ENCODE data around the gene FLNA.
"Not testable (repeated sequence)": the region's sequence is repeated elsewhere in the genome, so short reads cannot be mapped to it uniquely, and the experiment has no call there.

Gene FLNA

DNA sequence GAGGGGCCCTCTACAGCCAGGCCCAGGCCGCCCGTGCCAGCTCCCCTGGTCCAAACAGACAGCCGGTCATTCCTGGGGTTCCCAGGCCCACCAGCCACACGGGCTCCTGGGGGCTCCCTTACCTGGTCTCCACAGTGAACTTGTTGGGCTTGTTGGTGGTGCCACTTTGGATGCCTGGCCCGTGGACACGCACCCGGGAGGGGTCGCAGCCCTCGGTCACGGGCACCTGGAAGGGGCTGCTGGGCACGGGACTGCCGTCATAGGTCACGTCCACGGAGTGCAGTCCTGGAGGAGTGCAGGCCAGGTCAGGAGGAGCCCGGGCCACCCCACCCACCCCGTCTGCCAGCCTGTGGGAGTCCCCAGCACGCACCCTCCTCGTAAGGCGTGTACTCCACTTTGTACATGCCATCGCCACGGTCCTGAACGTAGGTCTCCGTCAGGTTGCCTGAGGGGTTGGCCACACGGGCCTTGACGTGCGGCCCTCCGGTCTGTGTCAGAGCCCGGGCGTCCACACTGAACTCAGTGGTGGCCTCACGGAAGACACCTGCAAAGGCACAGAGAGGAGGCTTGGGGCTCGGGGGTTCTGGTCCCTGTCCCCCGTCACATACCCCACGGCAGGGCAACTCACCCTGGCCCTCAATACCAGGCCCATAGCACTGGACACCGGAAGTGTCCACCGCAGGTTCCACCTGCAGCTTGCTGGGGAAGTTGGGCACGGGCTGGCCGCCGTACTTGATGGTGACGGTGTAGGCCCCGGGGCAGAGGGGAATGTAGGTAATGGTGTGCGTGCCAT lies 14.9 kb downstream of the FLNA start:
- DNase-seq (ENCODE audit: low spot score), result no peak

DNA sequence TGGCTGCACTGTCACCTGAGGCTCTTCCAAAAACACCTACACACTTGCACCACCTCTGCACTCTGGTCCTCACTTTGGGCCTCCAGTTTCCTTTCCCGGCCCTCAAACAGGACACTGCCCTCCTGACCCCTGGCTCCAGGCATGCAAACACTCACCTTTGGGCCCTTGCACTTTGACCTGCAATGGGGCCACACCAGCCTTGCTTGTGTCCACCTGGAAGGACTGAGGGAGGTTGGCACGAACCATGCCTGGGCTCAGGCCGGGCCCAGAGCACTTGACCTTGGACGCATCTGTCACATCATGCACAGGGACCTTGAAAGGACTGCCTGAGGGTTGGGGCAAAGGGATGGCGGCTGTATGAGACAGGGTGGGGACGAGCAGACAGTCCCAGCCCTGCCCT lies 15.6 kb downstream of the FLNA start:
- no peak for DNase-seq (ENCODE audit: low spot score)

DNA sequence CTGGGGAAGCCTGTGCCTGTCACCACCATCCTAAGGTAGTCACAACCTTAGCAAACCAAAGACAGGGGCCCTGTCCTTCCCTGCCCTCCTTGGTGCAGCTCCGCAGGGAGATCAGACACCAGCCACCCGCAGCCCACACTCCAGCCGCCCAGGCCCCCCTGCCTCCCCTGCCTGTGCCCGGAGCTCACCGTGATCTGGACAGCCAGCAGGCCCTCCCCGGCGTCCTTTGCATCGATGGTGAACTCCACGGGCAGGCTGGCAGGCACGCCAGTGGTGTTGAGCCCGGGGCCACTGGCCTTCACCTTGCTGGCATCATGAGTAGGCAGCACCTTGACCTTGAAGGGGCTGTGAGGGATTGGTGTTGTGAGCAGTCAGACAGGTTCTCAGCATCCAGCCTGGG lies 16.4 kb downstream of the FLNA start:
- no peak for DNase-seq (ENCODE audit: low spot score)

DNA sequence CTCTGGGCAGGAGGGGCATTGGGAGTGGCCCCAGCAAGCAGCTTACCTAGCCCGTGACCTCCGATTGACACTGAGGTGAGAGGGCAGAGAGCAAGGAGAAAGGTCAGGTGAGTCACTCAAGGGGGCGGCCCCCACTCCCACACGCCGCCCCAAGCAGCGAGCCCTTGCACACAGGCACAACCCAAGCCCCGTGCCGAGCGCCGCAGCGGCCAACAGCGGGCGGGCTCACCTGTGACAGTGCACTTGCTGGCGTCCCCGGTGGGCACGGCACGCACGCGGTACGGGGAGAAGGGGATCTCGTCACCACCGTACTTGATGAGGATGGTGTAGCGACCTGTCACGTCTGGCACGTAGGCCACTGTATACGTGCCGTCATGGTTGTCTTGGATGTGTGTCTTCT lies 17.2 kb downstream of the FLNA start:
- no peak for DNase-seq (ENCODE audit: low spot score)

DNA sequence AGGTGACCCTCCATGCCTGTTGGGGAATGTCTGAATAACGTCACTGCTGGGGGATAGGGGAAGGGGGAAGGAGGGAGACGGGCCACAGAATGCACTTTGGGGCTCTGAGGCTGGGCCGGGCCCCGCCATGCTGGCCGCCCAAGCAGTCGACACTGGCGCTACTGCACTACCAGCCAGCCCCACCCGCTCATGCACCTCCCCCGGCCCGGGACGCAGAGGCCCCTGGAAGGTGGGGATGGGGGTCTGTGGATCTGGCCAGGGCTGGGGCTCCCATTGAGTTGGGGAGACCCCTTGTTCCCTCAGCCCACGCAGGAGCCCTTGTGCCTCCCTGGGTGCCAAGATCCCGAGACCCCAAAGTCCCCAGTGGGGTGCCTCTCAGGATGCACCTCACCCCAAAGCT lies 17.8 kb downstream of the FLNA start:
- DNase-seq (ENCODE audit: low spot score), result no peak

DNA sequence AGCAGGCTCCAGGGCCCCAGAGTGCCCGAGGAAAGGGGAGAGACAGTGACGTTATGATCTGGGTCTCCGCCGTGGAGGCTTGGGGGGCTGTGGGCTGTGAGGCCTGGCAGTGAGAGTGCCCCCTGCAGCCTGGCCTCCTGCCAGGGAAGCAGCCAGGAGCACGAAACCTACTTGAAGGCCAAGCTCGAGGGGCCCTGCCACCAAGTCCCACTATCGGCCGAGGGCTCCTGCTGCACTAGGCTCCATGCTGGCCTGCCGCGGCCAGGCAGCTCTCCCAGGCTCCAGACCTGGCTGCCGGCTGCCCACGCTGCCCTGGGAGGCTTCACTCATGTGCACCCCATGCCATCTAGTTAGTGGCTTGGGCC lies 18.7 kb downstream of the FLNA start:
- DNase-seq (ENCODE audit: low spot score), result no peak

DNA sequence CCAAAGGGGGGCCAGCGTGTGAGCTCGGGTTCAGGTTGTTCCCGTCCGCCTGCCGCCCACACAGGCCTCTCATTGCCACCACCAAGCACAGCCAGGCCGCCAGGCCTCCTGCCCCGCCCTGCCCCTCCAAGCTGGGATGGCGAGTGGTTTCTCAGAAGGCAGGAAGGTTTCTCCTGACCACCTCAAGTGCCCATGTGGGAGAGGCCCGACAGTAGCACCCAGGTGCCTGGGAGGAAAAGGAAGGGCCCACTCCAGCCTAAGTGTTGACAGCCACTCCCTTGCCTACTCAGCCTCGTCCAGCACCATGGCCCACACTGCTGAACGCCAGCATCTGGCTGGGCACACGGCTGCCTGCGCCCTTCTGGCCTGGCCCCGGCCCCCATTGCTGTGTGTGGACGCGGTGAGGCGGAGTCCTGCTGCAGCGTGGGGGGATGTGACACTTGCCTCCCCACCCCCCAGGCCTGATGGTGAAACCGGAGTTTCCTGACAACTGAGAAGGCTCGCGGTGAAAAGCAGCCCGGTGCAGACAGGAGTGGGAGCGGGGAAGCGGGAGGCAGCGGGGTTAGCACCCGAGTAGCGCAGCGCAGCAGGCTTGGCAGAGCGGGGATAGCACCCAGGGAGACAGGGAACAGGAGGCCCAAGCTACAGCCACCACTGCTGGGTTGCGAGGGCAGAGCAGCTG lies 19.2 kb downstream of the FLNA start:
- DNase-seq (ENCODE audit: low spot score), result no peak

DNA sequence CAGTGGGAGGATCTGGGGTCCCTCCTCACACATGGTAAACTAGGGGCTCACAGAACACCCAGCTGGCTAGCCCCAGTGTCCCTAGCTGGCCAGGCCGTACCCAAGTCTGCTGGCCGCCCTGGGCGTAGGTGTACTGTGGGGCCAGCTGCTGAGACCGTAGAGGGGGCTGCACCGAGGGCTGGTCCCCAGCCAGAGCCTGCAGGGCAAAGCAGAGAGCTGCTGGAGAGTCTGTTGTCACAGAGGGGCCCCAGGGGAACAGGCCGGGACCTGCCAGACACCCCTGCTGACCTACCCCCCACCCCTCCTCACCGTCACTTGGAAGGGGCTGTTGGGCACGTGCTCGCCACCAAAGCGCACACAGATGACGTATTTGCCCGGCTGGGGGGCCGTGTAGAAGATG lies 19.9 kb downstream of the FLNA start:
- DNase-seq (ENCODE audit: low spot score), result no peak

DNA sequence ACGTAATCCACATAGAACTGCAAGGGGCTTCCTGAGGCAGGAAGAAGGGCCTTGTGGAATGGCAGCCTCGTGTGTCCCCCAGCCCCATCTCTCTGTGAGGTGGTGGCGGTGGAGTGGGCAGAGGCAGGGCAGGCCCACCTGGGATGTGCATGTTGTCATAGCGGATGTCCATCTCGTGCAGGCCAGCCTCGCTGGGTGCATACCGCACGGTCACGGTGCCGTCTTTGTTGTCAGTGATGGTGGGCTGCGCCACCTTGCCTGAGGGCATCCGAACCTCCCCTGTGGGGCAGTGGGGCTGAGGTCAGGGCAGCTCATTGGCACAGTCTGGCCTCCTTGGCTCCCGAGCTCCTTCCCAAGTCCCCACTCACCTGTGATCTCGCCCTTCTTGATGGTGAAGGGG lies 20.4 kb downstream of the FLNA start:
- DNase-seq (ENCODE audit: low spot score), result no peak

DNA sequence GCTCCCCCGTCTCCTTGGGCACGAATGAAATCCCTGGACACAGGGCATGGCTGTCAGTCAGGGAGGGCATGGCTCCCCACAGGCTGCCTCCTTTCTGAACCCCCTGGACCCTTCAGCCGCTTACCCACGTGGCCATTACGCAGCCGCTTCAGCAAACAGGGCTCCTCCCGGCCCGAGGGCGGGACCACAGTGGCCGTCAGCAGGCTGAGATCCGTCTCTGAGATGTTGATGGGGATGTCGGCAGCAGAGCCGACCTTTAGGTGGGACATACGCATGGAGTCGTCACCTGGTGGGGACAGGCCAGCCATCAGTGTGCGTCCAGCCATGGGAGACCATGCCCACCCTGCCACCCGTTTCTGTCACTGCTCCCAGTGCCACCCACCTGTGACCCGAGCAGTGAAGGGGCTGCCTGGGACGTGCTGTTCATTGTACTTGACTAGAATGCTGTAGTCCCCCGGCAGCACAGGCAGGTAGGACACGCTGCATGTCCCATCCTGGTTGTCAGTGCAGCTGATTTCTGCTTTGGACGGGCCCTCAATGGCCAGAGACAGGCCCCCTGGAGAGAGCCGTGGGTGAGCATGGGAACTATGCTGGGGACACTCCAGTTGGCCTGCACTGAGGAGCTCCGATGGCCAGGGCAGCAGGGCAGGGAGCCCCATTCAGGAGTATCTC lies 21.1 kb downstream of the FLNA start:
- no peak for DNase-seq (ENCODE audit: low spot score)

DNA sequence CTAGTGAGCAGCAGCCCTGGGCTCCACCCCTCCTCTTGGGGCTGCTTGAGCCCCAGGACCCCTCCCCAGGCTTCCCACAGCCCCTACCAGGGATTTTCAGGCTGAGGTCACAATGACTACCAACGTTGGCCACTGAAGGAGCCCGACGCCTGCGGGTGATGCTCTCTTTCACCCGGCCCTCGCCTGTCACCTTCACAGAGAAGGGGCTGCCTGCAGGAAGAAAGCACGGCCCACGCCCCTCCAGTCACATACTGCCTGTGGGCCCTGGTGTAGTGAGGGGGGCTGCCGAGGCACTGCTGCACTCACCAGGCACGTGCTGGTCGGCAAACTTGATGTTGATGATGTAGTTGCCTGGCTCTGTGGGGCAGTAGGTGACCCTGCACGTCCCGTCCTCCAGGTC lies 22.0 kb downstream of the FLNA start:
- DNase-seq (ENCODE audit: low spot score), result no peak

DNA sequence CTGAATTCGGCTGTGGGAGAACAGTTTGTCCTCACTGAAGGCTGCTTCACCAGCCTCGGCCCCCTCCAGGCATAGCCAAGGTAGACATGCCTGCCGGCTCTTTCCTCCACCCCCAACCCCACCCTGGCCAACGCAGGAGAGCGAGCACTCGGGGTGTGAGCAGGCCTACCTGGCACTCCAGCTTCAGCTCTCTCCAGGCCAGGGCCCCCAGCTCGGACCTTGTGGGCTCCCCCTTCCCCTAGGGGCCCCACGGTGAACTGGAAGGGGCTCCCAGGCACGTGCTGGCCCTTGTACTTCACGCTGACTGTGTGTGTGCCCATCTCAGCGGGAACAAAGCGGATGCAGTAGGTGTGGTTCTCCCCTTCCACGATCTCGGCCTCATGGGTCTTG lies 22.4 kb downstream of the FLNA start:
- no peak for DNase-seq (ENCODE audit: low spot score)

DNA sequence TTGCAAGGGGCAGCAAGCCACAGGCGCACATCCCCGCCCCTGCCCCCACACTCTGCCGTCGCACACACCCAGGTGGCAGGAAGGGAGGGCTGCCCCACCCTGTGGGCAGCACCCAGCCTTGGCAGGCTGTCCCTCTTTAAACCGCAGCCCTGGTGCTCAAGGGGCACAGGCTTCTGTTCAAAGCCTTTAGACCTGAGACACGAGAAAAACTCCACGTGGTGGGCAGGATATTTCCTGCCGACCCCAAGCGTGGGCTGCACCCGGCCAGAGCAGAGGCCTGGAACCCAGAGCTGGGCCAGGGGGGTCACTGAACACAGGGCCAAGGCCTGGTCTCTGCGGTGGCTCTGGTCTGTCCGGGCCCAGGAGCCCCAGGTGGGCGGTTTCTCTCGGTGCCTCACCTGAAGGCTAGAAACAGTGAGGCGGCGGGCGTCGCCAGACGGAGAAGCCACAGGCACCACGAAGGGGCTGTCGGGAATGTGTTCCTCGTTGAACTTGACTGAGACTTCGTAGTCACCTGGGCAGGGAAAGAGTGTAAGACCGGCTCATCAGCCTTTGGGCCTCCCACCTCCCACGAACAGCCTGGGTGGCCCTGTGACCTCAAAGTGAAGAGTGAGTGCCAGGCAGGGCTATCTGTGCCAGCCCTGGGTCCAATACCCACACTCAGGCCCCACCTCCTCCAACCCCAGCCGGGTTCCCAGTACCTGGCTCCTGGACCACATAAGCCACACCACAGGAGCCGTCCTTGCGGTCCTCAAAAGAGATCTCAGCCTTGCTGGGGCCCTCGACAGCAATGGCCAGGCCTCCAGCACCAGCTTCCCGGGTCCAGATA lies 23.0 kb downstream of the FLNA start:
- DNase-seq (ENCODE audit: low spot score), result peak; percentile 56

DNA sequence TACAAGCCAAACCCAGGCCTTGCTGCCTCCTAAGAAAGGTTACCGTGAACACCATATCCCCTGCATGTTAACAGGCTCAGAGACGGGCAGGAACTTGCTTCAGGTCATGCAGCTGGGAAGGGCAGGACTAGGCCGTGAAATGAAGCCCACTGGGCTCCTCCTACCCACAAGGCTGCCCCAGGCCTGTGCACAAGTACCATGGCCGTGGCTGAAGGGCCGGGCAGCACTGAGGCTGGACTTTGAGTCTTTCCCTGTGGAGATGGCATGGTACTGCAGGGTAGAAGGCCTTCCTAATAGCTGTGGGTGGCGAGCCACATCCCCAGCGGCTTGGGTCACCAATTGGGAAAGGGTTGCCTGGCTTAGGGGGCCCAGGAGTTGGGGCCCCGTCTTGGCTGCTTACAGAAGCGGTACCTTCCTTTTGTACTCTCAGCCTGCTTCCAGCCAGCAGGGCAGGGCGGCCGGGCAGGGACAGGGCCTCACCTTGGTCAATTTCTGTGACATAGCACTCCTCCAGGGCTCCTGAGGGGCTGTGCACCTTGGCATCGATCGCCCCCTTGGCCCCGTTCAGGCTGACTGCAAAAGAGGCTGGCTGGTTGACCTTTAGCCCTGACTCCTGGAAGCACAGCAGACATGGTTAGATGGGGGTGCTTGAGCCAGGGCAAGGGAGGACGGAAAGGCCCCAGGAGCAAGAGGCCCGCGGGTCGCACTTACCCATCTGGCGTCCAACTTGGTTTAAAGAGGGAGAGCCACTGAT lies 23.8 kb downstream of the FLNA start:
- no peak for DNase-seq (ENCODE audit: low spot score)

DNA sequence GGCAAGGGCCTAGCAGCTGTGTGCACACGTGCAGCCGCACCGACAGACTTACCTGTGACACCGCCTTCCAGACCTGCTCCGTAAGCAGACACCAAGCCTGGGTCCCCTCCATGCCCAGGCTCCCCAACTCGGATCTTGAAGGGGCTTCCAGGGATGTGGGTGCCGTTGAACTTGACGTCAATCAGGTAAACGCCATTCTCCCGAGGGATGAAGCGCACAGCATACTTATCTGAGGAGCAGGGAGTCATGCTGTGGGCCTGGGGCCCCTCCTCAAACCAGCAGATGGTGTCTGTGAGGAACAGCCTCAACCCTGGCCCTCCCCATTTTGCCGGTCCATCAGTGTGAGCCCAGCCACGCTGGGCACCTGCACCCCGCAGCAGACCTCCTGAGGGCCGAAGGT lies 24.5 kb downstream of the FLNA start:
- DNase-seq (ENCODE audit: low spot score), result no peak

DNA sequence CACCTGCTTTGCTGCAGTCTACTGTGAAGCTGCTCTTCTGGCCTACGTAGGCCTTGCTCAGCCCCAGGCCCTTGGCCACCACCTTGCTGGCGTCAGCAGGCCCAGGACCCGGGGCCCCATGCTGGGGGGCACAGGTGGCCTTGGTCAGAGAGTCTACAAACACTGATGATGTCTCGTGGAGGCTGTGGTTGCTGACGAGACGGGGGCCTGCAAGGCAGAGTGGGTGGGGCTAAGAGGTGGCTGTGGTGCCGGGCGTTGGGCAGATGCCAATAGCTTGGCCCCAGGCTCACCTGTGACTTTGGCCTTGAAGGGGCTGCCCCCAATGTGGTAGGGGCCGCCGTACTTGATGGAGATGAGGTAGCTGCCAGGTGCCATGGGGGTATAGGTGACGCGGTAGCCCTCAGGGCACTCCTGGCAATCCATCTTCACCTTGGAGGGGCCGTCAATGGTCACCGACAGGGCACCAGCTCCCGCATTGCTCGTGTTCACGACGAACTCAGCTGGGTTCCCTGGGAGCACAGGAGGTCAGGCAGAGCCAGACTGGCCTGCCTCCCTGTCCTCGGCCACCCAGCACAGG lies 25.0 kb downstream of the FLNA start:
- no peak for DNase-seq (ENCODE audit: low spot score)

DNA sequence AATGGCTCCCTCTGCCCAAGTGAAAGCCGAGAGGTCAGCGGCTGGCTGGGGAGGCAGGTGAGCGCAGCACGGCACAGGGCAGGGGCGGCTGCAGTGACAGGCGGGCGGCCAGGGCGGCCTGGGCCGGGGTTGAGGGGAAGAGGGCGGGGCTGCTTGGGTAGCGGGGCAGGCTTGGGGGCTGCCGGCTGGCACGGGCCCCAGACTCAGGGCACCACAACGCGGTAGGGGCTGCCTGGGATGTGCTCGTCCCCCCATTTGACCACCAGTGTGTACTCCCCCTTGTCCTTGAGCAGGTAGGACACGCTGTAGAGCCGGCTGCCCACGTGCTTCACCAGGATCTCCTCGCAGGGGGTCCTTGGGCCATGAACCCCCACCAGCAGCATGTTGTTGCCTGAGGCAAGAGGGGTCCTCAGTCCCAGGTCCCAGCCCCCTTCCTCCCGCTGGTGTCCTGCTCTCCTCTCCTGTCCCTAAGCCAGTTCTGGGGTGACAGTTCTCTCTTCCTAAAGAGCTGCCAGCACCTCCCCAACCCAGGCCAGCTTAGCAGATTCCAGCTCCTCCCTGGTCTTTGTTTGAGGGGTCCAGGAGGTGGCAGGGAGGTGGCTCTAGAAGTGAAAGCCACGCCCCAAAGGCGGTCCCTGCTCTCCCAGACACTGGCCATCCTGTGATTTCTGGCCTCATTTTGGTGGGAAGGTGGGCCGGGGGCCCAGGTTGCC lies 25.6 kb downstream of the FLNA start:
- no peak for DNase-seq (ENCODE audit: low spot score)

DNA sequence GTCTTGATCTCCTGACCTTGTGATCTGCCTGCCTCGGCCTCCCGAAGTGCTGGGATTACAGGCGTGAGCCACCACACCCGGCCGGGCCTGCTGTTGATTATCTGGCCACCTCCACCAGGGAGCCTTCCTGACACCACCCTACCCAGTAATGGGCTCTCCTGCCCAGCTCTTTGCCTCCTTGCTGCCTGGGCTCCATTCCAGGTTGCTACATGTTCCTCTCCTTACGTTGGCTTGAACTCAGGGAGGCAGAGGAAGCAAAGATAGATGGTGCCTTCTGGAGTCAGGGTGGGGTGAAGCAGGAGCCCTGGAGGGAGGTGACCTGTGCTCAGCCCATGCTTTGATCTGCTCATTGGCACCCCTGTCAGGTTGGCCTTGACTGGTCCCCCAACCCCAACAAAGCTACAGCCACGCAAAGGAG lies 26.3 kb downstream of the FLNA start:
- DNase-seq (ENCODE audit: low spot score), result no peak

DNA sequence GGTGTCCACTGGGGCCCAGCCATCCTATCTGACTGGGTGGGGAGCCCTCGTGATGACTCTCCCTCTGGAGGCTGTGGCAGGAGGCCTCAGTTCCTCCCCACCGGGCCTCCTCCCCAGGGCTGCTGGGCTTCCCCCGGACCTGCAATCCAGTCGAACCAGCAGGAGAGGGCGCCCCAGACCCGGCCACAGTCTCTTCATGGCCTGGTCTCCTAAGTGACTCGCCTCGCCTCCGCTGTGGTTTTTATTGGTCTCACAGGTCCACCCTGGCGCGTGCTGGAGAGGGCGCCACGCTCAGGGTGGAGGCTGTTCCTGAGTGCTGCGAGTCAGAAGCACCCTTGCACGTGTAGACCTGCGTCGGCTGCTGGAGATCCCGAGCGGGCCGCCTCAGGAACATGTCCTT lies 30.8 kb downstream of the FLNA start:
- DNase-seq (ENCODE audit: low spot score), result not testable (repeated sequence)

DNA sequence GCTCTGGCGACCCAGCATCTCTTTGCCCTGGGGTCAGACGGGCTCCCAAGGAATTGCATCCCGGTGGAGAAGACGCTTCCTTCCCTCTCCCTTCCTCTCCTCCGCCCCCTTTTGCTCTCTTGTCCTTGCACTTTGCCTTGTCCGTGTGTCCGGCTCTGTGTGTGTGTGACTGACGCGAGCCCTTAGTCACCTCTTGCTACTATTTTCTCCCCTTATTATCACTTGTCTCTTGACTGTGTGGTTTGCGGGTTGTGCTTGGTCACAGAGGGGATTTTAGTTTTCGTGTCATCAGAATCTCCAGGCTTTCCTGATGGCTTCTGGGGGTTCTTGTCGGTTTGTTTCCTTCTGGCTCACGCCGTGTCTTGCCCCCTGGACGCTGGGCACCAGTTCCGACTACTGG lies 31.4 kb downstream of the FLNA start:
- not testable (repeated sequence) for DNase-seq (ENCODE audit: low spot score)
